NT2/D1 (cell line): Measurements from ENCODE around the gene SRP68.

Experiments used
- SUZ12 ChIP-seq: IDR thresholded peaks from 2 replicates; pipeline ENCODE4 v1.6.1; 2011; ENCODE audit not compliant: insufficient read length, insufficient read depth; ENCODE audit errors: extremely low read depth
- YY1 ChIP-seq: IDR thresholded peaks from 2 replicates; pipeline ENCODE4 v1.6.1; 2011; ENCODE audit not compliant: insufficient read length, insufficient read depth
- ZNF274 ChIP-seq: IDR thresholded peaks from 2 replicates; pipeline ENCODE4 v1.6.1; 2011; ENCODE audit warnings: mild to moderate bottlenecking, low read depth, low read length

- TF ChIP-seq SUZ12 (no peak), YY1 (no peak), ZNF274 (no peak)
Observed at GRCh38 chr17:76079956-76080767, 7.8 kb upstream of the SRP68 start.
